HepG2 (cell line): ENCODE results near the gene FDXACB1. TPM values are rescaled to one million over a fixed set of nuclear protein-coding genes. Genes with fewer than 3 reads are reported as not detected.

ENCODE experiments used
- ETV6 ChIP-seq: sonication (generic); formaldehyde crosslinking; conservative IDR thresholded peaks from 2 replicates; pipeline ENCODE4 v1.4.0; 2020; ENCODE audit warnings: missing genetic modification reagents
- FOXM1 ChIP-seq: sonication (generic); formaldehyde crosslinking; IDR thresholded peaks from 2 replicates; pipeline ENCODE4 v1.5.0; 2020; ENCODE audit warnings: missing genetic modification reagents
- GLI4 ChIP-seq: sonication (generic); formaldehyde crosslinking; IDR thresholded peaks from 2 replicates; pipeline ENCODE4 v1.5.1; 2020; ENCODE audit warnings: missing genetic modification reagents, mild to moderate bottlenecking, moderate library complexity, borderline replicate concordance
- HNF4A ChIP-seq: sonication (generic); formaldehyde crosslinking; IDR thresholded peaks from 2 replicates; pipeline ENCODE4 v1.4.0; 2020; ENCODE audit warnings: missing genetic modification reagents
- MAZ ChIP-seq, 2 experiments: sonication (generic) in 1 of 2; formaldehyde crosslinking in 1 of 2; IDR thresholded peaks; 2 replicates each; pipeline versions ENCODE4 v1.5.0 to v1.6.1; 2012 to 2020; ENCODE audit warnings: low read depth in 2 of 2, mild to moderate bottlenecking in 2 of 2, borderline replicate concordance in 1 of 2, improper control_type of control experiment in 1 of 2, low read length in 1 of 2, missing genetic modification reagents in 1 of 2, moderate library complexity in 1 of 2
- MBD4 ChIP-seq: IDR thresholded peaks from 2 replicates; pipeline ENCODE4 v1.6.1; 2012; ENCODE audit warnings: low read length, inconsistent platforms, borderline replicate concordance
- RAD21 ChIP-seq: fragments of 450-650 bp; formaldehyde crosslinking; IDR thresholded peaks from 2 replicates; pipeline ENCODE4 v1.5.0; 2020; ENCODE audit warnings: mild to moderate bottlenecking
- RCOR2 ChIP-seq: IDR thresholded peaks from 2 replicates; pipeline ENCODE4 v1.6.1; 2016; ENCODE audit warnings: missing biosample characterization, missing genetic modification reagents
- SETDB1 ChIP-seq: sonication (generic); formaldehyde crosslinking; IDR thresholded peaks from 2 replicates; pipeline ENCODE4 v1.5.1; 2020; ENCODE audit warnings: missing genetic modification reagents, mild to moderate bottlenecking, borderline replicate concordance
- TBL1XR1 ChIP-seq: fragments of 150-350 bp; IDR thresholded peaks from 2 replicates; pipeline ENCODE4 v1.6.1; 2014; ENCODE audit warnings: borderline replicate concordance, low read length; ENCODE audit not compliant: partially characterized antibody
- ZBTB7A ChIP-seq: sonication (generic); formaldehyde crosslinking; IDR thresholded peaks from 2 replicates; pipeline ENCODE4 v1.8.0; 2022; ENCODE audit warnings: mild to moderate bottlenecking, missing genetic modification reagents
- ZNF263 ChIP-seq: sonication (generic); formaldehyde crosslinking; IDR thresholded peaks from 2 replicates; pipeline ENCODE4 v1.4.0; 2020; ENCODE audit warnings: missing genetic modification reagents
- ZNF678 ChIP-seq: sonication (generic); formaldehyde crosslinking; IDR thresholded peaks from 2 replicates; pipeline ENCODE4 v1.4.0; 2020; ENCODE audit warnings: mild to moderate bottlenecking, missing genetic modification reagents
- ZNF746 ChIP-seq: sonication (generic); formaldehyde crosslinking; IDR thresholded peaks from 2 replicates; pipeline ENCODE4 v1.8.0; 2022; ENCODE audit warnings: mild to moderate bottlenecking, missing genetic modification reagents
- polyA plus RNA-seq, 8 experiments: library from polyadenylated mRNA; depleted of rRNA in 3 of 8; stranded (reverse) in 7 of 8; unstranded in 1 of 8; fragments of >200 nt; fragmentation: Illumina TruSeq in 4 of 8; extraction: Trizol in 4 of 8; gene quantifications; 2 replicates each; pipeline versions ENCODE4 v1.2.1 to v1.2.3, GENCODE V29; 2011 to 2016; ENCODE audit warnings: low read depth in 4 of 8, missing spikeins in 1 of 8, mixed read lengths in 1 of 8; ENCODE audit not compliant: insufficient read depth in 1 of 8
- total RNA-seq, 5 experiments: library from RNA; depleted of rRNA; stranded (reverse); fragments of >200 nt; fragmentation: Illumina TruSeq; extraction: Trizol; gene quantifications; 2 replicates each; pipeline ENCODE4 v1.2.3, GENCODE V29; 2016; ENCODE audit warnings: low read depth in 1 of 5
- TF ChIP-seq, protein P1 (sequence below): sonication (generic); formaldehyde crosslinking; IDR thresholded peaks from 2 replicates; pipeline ENCODE4 v1.4.0; 2020; ENCODE audit warnings: missing genetic modification reagents, mild to moderate bottlenecking, borderline replicate concordance
- TF ChIP-seq, protein P2 (sequence below): sonication (generic); formaldehyde crosslinking; IDR thresholded peaks from 2 replicates; pipeline ENCODE4 v1.4.0; 2020; ENCODE audit warnings: missing genetic modification reagents
- TF ChIP-seq, protein P3 (sequence below): sonication (generic); formaldehyde crosslinking; IDR thresholded peaks from 2 replicates; pipeline ENCODE4 v1.4.0; 2020; ENCODE audit warnings: missing genetic modification reagents

FDXACB1 gene
- total and polyA plus RNA-seq, 2 of the 13 experiments (the other 11 are each of a cell fraction or from before 2014, with no cell fraction given) = 1.1 to 3.4 TPM

DNA sequence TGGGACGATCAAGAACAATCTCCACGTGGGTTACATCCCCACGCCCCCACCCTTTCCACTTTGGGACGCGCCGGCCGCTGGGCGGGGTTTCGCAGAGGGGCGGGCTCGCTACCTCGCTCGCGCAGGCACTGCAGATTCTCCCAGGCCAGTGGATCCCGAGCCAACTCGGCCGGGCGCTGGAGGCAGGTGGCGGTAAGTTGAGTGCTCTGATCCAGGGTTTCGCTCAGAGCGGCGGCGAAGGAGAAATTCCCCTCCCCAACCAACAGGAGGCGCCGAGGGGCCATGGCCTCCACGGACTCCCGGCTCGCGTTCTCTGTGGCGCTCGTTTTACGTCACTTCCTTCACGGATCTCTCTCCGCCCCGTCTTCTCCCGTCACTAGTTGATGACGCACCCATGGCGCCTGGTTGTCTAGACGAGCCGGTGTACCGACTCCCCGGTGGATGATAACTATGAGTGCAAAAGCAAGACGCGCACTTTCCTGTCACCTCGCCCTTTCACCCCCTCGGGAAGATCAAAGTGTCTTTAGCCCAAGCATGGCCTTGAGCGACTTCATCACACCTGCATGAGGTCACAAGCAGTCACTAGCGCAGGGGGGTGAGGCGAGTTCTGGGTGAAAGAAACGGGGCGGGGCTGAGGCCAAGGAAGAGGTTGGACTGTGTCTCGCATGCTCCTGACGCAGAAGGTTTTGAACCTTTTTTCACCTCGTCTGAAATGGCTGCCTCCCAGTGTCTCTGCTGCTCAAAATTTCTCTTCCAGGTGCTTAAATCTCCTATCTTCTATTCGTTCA, at the start of gene FDXACB1, which contains the start of gene CFAP68 (continued):
- TF ChIP-seq, protein P1, sequence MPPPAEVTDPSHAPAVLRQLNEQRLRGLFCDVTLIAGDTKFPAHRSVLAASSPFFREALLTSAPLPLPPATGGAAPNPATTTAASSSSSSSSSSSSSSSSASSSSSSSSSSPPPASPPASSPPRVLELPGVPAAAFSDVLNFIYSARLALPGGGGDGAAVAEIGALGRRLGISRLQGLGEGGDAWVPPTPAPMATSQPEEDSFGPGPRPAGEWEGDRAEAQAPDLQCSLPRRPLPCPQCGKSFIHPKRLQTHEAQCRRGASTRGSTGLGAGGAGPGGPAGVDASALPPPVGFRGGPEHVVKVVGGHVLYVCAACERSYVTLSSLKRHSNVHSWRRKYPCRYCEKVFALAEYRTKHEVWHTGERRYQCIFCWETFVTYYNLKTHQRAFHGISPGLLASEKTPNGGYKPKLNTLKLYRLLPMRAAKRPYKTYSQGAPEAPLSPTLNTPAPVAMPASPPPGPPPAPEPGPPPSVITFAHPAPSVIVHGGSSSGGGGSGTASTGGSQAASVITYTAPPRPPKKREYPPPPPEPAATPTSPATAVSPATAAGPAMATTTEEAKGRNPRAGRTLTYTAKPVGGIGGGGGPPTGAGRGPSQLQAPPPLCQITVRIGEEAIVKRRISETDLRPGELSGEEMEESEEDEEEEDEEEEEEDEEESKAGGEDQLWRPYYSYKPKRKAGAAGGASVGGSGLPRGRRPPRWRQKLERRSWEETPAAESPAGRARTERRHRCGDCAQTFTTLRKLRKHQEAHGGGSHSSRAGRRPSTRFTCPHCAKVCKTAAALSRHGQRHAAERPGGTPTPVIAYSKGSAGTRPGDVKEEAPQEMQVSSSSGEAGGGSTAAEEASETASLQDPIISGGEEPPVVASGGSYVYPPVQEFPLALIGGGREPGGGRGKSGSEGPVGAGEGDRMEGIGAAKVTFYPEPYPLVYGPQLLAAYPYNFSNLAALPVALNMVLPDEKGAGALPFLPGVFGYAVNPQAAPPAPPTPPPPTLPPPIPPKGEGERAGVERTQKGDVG (CRISPR knock-in tag) = peak; percentile 81; the same call in 1 of the 2 replicates
- TF ChIP-seq SETDB1 (CRISPR knock-in tag) = no peak
- TF ChIP-seq, protein P2, sequence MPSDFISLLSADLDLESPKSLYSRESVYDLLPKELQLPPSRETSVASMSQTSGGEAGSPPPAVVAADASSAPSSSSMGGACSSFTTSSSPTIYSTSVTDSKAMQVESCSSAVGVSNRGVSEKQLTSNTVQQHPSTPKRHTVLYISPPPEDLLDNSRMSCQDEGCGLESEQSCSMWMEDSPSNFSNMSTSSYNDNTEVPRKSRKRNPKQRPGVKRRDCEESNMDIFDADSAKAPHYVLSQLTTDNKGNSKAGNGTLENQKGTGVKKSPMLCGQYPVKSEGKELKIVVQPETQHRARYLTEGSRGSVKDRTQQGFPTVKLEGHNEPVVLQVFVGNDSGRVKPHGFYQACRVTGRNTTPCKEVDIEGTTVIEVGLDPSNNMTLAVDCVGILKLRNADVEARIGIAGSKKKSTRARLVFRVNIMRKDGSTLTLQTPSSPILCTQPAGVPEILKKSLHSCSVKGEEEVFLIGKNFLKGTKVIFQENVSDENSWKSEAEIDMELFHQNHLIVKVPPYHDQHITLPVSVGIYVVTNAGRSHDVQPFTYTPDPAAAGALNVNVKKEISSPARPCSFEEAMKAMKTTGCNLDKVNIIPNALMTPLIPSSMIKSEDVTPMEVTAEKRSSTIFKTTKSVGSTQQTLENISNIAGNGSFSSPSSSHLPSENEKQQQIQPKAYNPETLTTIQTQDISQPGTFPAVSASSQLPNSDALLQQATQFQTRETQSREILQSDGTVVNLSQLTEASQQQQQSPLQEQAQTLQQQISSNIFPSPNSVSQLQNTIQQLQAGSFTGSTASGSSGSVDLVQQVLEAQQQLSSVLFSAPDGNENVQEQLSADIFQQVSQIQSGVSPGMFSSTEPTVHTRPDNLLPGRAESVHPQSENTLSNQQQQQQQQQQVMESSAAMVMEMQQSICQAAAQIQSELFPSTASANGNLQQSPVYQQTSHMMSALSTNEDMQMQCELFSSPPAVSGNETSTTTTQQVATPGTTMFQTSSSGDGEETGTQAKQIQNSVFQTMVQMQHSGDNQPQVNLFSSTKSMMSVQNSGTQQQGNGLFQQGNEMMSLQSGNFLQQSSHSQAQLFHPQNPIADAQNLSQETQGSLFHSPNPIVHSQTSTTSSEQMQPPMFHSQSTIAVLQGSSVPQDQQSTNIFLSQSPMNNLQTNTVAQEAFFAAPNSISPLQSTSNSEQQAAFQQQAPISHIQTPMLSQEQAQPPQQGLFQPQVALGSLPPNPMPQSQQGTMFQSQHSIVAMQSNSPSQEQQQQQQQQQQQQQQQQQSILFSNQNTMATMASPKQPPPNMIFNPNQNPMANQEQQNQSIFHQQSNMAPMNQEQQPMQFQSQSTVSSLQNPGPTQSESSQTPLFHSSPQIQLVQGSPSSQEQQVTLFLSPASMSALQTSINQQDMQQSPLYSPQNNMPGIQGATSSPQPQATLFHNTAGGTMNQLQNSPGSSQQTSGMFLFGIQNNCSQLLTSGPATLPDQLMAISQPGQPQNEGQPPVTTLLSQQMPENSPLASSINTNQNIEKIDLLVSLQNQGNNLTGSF (CRISPR knock-in tag) = no peak
- TF ChIP-seq GLI4 (CRISPR knock-in tag) = peak; percentile 72; the same call in 1 of the 2 replicates
- peak; percentile 64 for TF ChIP-seq MAZ (IDR thresholded peaks at IDR 0.05; ENCODE audit: borderline replicate concordance, low read depth, low read length)
- TF ChIP-seq MAZ (CRISPR knock-in tag; IDR thresholded peaks at IDR 0.05; ENCODE audit: low read depth) = peak; percentile 94
- TF ChIP-seq ZBTB7A (CRISPR knock-in tag) = no peak
- TF ChIP-seq TBL1XR1 = no peak
- no peak for TF ChIP-seq FOXM1 (CRISPR knock-in tag)
- TF ChIP-seq HNF4A = peak; percentile 58; the same call in 1 of the 2 replicates
- TF ChIP-seq MBD4 = no peak
- peak; percentile 27; the same call in 1 of the 2 replicates for TF ChIP-seq RCOR2 (CRISPR knock-in tag)
- TF ChIP-seq, protein P3, sequence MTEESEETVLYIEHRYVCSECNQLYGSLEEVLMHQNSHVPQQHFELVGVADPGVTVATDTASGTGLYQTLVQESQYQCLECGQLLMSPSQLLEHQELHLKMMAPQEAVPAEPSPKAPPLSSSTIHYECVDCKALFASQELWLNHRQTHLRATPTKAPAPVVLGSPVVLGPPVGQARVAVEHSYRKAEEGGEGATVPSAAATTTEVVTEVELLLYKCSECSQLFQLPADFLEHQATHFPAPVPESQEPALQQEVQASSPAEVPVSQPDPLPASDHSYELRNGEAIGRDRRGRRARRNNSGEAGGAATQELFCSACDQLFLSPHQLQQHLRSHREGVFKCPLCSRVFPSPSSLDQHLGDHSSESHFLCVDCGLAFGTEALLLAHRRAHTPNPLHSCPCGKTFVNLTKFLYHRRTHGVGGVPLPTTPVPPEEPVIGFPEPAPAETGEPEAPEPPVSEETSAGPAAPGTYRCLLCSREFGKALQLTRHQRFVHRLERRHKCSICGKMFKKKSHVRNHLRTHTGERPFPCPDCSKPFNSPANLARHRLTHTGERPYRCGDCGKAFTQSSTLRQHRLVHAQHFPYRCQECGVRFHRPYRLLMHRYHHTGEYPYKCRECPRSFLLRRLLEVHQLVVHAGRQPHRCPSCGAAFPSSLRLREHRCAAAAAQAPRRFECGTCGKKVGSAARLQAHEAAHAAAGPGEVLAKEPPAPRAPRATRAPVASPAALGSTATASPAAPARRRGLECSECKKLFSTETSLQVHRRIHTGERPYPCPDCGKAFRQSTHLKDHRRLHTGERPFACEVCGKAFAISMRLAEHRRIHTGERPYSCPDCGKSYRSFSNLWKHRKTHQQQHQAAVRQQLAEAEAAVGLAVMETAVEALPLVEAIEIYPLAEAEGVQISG (CRISPR knock-in tag) = peak; percentile 95
- TF ChIP-seq RAD21 (CRISPR knock-in tag) = peak; percentile 96
- TF ChIP-seq ZNF678 (CRISPR knock-in tag) = 0 out of 2 replicates have a peak, but pooled peaks have one; percentile 32
- peak; percentile 13; the same call in 1 of the 2 replicates for TF ChIP-seq ZNF746 (CRISPR knock-in tag)
- no peak for TF ChIP-seq ETV6 (CRISPR knock-in tag)
- TF ChIP-seq ZNF263 (CRISPR knock-in tag) = 0 out of 2 replicates have a peak, but pooled peaks have one; percentile 15
